Fibroblast of pulmonary artery (primary cell): ENCODE measurements around the gene FAM89B.
A peak's percentile ranks its signal among the peaks of the same experiment; 100 is the strongest.

ENCODE experiments used
- DNase-seq: peaks from one replicate; pipeline ENCODE4 v3.0.0-alpha.2; 2010; ENCODE audit warnings: low read depth
- H3K4me3 ChIP-seq: replicated peaks from 2 replicates; pipeline ENCODE4 v1.5.1; 2011; ENCODE audit warnings: low read depth, mild to moderate bottlenecking, control low read depth, low read length, moderate library complexity
- CTCF ChIP-seq: IDR thresholded peaks from 2 replicates; pipeline ENCODE4 v1.5.1; 2011; ENCODE audit warnings: mild to moderate bottlenecking, control low read depth, low read length, inconsistent platforms; ENCODE audit errors: missing control alignments

The FAM89B gene

GRCh38 chr11:65591939-65592857 is 19.9 kb downstream of the FAM89B start:
- no peak overlapping the region for H3K4me3 ChIP-seq
- no peak for TF ChIP-seq CTCF
- no peak for DNase-seq

- no peak overlapping the region for H3K4me3 ChIP-seq
- no peak for TF ChIP-seq CTCF
- DNase-seq = no peak
Observed at GRCh38 chr11:65592858-65593517, 20.6 kb downstream of the FAM89B start.

GRCh38 chr11:65593518-65594414 is 21.4 kb downstream of the FAM89B start:
- peak; percentile 41 for DNase-seq
- no peak overlapping the region for H3K4me3 ChIP-seq
- peak; percentile 73 for TF ChIP-seq CTCF

- no peak for TF ChIP-seq CTCF
- no peak for DNase-seq
- no peak overlapping the region for H3K4me3 ChIP-seq
Observed at GRCh38 chr11:65595131-65595530, 22.8 kb downstream of the FAM89B start.

GRCh38 chr11:65595543-65596281 is 23.4 kb downstream of the FAM89B start, which contains the start of gene KCNK7:
KCNK7 (minus strand) TSS chr11:65595800; CDS start chr11:65595772, 28 bp downstream.
- TF ChIP-seq CTCF = no peak
- DNase-seq = no peak
- H3K4me3 ChIP-seq = no peak within 1 kb of the TSS

GRCh38 chr11:65596520-65596919 is 24.2 kb downstream of the FAM89B start:
- no peak for DNase-seq
- no peak overlapping the region for H3K4me3 ChIP-seq
- no peak for TF ChIP-seq CTCF
